Urothelium cell line (cell line): ENCODE results near the gene KRI1.
A peak's percentile ranks its signal among the peaks of the same experiment; 100 is the strongest.

Experiments used
- DNase-seq: peaks from one replicate; pipeline ENCODE4 v3.0.0; 2011; ENCODE audit warnings: low spot score, mixed read lengths
- FAIRE-seq: peaks from 2 replicates; lab custom pipeline; 2011; peaks lifted over from hg19 to GRCh38; lab: Jason Lieb, UNC

KRI1 gene

DNA sequence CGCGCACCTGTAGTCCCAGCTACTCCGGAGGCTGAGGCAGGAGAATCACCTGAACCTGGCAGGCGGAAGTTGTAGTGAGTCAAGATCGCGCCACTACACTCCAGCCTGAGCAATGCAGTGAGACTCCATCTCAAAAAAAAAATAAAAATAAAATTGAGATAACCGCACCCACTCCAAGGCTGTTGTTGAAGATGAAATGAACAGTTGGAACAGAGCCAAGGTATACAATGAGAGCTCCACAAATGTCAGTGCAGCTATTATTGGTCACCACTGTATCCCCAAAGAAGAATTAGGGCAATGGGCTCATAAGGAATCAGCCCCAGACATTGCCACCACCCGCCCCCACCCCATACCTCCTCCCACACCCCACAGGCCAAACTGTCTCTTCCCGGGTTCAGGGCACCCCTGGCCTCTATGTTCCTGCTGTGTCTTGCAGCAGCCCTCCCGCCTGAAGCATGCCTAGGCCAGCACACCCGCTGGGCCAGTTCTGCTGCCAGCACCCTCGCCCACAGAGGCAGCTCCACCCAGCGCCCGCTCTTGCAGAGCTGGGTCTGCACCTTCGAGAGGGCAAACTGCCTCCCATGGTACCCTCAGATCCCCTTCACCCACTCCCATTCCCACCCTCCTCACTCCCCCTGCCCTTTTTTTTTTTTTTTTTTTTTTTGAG, 45.0 kb downstream of the KRI1 start:
- FAIRE-seq (no peak), DNase-seq (no peak)

DNA sequence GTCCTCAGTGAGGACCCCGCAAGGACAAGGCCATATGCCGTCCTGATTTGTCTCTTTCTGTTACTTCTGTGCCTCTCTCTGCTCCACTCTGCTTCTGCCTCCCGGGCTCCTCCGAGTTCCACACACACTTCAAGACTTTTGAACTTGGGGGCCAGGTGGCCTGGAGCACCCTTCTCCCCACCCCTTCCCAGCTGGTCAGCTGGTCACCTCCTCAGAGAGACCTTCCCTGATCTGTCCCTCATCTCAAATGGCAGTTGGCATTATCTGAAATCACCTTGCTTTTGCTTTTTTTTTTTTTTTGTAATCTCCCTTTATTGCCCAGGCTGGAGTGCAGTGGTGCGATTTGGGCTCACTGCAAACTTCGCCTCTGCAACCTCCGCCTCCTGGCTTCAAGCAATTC, 46.4 kb downstream of the KRI1 start:
- DNase-seq (no peak), FAIRE-seq (no peak)

DNA sequence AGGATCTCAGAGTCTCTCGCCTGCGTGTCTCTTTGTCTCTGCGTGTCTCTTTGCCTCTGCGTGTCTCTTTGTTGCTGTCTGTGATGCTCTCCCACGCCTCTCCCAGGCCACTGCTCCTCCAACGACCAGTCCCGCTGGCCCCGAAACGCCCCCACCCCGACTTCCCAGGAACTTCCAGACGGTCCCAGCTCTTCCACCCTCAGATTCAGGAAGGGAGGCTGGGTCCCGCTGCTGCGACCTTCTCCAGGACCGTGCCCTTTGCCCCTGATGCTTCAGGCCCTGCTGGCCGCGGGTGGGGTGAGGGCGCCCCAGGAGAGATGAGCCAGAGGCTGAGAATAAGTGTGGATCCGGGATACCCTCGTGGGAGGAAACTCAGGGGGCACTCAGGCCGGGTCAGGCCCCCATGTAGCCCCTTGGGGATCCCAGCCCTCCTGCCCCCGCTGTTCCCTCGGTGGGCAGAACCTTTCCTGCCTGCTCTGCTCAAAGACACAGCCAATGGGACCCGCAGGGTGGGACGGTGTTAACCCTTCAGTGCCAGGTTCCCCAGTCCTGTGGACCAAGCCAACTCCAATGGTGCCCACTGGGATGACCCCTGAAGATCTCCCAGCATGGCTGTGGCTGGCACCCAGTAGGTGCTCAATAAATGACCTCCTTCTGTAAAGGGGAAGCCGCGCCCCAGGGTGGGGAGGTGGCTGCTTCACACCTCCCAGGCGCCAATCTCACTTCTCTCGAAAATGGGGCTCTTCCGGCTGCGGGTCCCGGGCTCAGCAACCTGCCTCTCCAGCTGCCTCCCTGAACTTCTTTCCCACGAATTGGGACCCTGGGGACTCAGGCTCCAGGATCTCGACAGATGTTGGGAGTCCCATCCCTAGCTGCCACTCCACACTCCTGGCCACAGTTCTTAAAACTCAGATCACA, 47.1 kb downstream of the KRI1 start:
- DNase-seq, result no peak
- no peak for FAIRE-seq

DNA sequence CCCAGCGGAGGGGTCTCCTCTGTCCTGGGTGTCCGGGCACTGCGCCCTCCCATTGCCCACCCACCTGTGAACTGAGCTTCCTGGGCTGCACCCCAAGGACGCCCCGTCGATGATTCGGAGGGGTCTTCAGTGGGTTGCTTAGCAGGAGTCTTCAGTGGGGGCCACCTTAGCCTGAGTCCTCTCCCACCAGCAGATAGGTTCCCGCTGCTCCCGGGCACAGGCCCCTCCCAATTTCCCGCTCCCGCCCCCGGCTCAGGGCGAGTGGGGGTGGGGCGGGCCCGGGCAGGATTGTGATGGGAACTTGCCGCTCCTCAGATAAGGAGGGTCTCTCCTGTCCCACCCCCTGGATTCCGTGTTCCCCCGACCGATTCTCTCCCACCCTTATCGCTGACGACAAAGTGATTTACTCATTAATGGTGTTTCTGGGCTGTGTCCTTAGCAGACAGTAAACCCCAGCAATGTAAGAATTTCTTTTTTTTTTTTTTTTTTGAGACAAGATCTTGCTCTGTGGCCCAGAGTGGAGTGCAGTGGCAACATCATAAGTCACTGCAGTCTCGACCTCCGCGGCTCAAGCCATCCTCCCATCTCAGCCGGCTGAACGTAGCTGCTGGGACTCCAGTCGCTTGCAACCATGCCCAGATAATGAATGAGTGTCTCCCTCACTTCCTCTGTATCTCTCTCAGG, 47.9 kb downstream of the KRI1 start:
- DNase-seq (peak; percentile 82), FAIRE-seq (no peak)

DNA sequence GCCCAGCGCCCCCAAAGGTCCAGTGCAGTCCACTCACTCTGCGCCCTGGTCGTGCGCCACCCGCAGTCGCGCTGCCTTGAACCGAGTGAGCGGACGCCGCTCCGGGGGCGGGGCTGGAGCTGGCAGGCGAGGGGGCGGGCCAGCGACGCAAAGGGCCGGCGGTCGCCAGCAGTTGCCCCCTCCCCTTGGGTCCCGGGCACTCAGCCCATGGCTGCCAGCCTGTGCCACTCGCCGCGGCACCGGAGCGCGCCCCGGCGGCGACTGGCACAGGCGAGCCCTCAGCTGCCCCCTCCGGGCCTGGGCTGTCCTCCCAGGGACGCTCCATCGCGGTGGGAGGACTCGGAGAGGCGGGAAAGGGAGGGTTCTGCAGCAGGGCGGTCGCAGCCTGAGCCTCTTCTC, 48.5 kb downstream of the KRI1 start, which contains the start of gene S1PR5:
Gene S1PR5, minus strand, starts transcription at position 87 of the 399 bp plus-strand sequence. CDS start 2,436 bp downstream, outside the sequence.
- no peak for FAIRE-seq
- DNase-seq, result peak; percentile 67

DNA sequence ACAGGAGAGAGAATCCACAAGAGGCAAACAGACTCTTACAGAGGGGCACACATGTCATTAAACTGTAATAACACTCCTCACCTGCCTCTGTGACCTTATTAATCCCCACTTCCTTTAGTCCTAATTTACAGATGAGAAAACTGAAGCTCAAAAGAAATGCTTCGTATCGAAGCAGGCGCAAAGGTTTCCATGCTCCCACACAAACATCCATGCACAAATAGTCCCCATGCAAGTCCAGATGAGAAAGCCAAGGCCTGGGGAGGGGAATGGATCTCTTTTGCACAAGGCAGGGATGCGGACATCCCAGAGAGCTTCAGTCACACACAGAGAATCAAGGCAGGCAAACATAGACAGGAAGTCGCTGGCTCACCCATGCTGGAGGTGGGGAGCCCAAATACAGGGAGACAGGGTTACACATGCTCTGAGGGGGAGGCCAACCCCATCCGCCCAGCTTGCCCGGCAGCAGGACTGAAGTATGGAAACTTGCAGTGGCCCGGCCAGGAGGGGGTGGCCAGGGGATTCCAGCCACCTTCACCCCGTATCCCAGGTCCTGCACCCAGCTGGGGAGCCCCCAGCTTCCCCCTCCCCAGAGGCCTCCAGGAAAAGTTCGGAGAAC, 49.0 kb downstream of the KRI1 start:
- DNase-seq (peak; percentile 30), FAIRE-seq (no peak)

DNA sequence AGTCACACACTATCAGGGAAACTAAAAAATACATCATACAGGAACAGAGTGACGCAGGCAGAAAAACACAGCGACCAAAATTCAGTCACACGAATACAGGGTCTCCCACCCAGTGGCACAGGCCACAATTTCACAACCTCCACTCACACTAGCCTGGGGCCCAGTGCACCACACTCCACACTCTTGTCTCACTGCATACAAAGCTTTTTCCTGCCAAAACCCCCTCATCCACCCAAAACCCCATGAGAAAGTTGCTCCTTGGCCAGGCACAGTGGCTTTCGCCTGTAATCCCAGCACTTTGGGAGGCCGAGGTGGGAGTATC, 49.8 kb downstream of the KRI1 start:
- FAIRE-seq (no peak), DNase-seq (no peak)

DNA sequence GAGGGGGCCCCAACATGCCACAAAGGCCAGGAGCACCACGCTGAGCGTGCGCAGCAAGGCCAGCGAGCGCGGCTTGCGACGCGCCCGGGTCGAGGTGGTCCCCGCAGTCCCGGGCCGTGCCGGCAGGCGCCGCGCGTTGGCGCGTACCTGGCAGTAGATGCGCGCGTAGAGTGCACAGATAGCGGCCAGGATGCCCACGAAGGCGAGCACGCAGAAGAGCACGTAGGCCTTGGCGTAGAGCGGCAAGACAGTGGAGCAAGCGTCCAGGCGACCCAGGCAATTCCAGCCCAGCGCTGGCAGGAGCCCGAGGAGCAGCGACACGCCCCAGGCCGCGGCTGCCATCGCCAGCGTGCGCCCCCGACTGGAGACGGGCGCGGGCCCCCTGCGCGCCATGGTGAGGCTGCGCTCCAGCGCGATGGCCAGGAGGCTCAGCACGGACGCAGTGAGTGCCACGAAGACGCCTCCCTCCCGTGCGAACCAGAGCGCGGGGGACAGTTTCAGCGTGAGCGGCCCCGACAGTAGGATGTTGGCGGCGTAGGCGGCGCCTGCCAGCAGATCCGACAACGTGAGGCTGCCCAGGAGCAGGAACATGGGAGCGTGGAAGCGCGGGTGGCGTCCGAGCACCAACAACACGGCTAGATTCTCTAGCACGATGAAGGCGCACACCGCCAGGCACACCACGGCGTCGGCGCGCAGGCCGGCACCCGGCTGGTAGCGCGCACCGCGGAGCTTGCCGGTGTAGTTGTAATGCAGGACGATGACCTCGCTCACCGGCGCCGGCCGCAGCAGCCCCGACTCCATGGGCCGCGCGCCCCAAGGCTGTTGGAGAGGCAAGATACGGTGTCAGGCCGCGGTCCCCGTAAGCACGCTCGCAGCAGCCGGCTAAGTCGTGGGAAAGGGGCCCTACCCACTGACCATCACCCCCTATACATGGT, 51.3 kb downstream of the KRI1 start:
- no peak for FAIRE-seq

DNA sequence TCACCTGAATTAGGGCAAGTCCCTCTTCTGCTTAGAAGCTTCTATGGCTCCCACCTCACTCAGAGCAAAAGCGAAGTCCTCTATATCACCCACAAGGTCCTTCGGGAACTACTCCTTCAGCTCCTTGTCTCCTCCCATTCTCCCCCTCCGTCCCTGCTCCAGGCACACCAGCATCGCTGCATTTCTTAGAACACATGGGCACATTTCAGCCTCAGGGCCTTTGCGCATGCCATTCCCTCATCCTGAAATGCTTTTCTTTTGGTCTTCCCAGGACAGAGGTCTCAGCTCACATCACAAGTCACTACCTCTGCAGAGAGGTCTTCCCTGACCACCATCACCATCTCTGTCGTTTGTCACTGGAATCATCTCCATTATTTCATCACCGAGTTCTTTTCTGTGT, 52.6 kb downstream of the KRI1 start:
- DNase-seq, result no peak
- FAIRE-seq, result no peak

More for the DNA sequence above, 51.3 kb downstream of the KRI1 start:
- DNase-seq, result no peak

DNA sequence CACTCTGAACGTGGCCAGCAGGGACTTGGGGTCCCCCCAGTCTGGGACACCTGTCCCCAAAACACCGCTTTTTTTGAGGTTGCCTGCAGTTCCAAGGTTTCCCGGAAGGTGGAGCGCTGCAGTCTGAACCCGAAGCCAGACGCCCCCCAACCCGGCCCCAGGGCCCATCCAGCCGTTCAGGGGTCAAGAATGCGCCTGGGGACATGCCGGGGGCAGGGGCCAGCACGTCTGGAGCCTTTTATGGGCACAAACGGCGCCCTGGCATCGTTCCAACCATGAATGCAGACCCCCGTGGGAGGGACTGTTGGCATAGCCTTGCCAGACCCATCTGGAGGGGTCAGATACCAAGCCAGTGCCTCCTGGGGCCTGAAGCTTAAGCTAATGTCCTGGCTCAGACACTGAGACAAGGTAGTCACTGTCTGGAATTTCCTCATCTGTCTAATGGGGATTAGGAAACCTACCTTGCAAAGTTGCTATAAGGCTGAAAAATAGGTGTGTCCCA, 55.5 kb downstream of the KRI1 start:
- FAIRE-seq (no peak), DNase-seq (no peak)

DNA sequence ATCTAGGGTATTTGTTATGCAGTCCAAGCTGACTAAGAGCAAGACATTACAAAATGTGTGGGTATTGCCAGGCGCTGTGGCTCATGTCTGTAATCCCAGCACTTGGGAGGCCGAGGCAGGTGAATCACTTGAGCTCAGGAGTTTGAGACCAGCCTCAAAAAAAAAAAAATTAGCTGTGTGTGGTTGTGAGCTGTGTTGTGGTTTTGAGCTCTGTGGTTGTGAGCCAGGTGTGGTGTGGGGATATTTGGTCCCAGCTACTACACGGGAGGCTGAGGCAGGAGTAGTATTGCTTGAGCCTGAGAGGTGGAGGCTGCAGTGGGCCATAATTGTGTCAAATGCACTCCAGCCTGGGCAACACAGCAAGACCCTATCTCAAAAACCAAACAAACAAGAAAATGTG, 57.1 kb downstream of the KRI1 start:
- no peak for DNase-seq
- FAIRE-seq, result no peak

DNA sequence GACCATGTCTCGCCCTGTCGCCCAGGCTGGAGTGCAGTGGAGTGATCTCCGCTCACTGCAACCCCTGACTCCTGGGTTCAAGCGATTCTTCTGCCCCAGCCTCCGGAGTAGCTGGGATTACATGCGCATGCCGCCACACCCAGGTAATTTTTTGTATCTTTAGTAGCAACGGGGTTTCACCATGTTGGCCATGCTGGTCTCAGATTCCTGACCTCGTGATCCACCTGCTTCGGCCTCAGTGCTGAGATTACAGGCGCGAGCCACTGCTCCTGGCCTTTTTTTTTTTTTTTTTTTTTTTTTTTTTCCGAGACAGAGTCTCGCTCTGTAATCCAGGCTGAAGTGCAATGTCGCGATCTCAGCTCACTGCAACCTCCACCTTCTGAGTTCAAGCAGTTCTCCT, 57.8 kb downstream of the KRI1 start:
- no peak for FAIRE-seq

DNA sequence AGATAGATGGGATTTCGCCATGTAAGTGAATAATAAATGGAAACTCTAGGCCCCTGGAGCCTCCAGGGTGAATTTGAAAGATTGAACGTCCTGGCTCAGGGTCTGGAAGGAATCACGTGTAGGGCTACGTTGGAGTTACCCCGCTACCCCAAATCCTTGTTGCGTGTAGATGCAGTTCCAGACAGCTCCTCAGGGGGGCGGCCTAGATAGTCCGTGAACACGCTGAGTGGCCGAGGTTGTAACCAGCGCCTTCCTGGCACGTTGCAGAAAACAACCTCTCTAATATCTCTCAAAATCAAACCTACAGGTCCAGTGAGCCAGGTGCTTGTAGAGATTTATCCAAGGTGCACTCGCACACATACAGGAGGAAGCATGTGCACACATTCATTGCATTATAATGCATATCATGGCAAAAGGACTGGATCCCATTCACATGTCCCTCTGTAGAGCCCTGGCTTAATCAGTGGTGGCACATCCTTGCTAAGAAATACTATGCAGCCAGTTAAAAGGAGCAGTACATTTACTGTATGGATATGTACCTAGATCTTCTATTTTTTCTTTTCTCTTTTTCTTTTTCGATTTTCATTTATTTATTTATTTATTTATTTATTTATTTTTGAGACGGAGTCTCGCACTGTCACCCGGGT, 60.1 kb downstream of the KRI1 start:
- DNase-seq (peak; percentile 51), FAIRE-seq (no peak)

More for the DNA sequence above, 57.8 kb downstream of the KRI1 start:
- no peak for DNase-seq
